Right renal pelvis (tissue), 4 donors: Measurements from ENCODE around the gene MC1R. TPM values are rescaled to one million over a fixed set of nuclear protein-coding genes. Genes with fewer than 3 reads are reported as not detected.

Experiments used
- DNase-seq, 4 donors: peaks; one replicate each; pipeline ENCODE4 v3.0.0-alpha.2; 2013; ENCODE audit warnings: low read depth in 4 of 4, low spot score in 3 of 4, missing footprints in 1 of 4
- polyA plus RNA-seq, 4 donors: library from polyadenylated mRNA; unstranded; fragments of 120-200 nt; gene quantifications; one replicate each; pipeline ENCODE4 v1.2.1, GENCODE V29; 2013; ENCODE audit not compliant: insufficient read length in 4 of 4

The MC1R gene
- polyA plus RNA-seq, 4 donors, result 2.9 to 4.8 (median 3.4) TPM

GRCh38 chr16:89895482-89896250 lies 23.0 kb upstream of the MC1R start:
- DNase-seq, result no peak

DNA sequence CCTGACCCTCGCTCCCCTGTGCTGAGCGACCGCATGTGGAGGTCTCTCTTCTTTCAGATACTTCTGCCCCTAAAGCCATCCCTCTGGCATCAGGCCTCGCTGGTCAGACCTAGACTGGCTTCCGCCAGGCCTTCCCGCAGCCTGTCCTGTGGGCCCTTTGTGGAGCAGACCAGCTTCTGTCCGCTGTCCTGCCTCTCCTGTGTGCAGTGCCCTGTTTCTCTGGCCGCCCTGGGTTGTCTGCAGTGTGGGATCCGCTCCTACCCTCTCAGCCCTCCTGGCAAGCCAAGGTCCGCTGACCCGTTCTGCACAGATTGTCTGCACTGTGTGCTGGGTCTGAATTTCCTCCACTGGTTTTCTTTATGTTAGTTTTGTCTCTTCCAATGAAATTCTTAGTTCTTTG lies 21.5 kb upstream of the MC1R start:
- no peak for DNase-seq

- DNase-seq, result no peak
These were observed 20.3 kb upstream of the MC1R start for GRCh38 chr16:89898201-89898967.

DNA sequence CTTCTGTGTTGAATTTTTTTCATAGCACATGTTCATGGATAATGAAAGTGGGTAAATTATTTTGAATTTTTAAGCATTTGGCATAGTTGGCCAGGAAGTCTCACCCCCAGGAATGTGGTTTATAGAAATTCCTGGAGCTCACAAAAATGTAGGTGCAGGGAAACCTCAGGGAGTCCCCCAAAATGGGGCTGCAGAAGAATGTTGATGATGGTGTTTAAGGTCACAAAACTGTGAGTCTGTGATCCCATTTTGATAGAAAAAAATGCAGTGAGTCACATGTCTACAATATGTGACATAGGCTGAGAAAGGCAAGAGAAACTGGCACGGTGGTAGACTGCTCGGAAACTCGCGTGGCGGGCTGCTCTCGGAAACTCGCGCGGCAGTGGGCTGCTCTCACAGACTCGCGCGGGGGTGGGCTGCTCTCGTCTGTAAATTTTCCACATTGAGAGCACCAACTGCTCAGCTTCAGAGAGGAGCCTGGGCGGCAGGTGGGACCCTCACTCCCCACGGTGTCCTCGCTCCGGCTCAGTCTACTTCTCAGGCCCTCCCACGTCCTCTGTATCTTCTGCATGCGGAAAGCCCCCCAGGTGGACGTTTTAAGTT lies 18.7 kb upstream of the MC1R start:
- no peak for DNase-seq

- DNase-seq, result no peak
These were observed 17.8 kb upstream of the MC1R start for GRCh38 chr16:89900885-89901284.

GRCh38 chr16:89902980-89903379 lies 15.7 kb upstream of the MC1R start:
- no peak for DNase-seq

DNA sequence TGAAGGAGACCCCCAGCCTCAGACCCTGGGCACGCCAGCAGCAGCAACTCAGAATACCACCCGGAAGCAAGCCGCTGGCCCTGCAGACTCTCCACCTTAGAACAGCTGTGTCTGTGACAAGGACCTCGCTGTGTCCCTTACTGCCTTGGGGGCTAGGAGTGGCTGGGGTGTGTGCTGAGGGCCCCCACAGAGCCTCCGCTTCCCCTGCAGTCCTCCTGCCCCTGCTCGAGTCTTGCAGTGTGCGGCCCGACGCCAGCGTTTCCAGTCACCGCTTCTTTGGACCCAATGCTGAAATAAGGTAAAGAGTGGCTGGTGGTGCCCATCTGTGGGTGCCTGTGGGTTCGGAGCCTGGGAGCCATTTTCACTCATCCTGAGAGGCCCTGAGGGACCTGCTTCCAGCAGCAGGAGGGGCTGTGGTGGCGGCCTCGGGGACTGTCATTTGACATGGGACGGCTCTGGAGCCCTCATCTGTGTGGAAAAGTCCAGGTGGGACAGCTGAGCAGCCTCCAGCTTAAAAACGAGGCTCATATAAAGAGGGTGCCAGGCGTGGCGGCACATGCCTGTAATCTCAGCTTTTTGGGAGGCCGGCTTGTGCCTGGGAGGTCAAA lies 14.7 kb upstream of the MC1R start:
- no peak for DNase-seq

DNA sequence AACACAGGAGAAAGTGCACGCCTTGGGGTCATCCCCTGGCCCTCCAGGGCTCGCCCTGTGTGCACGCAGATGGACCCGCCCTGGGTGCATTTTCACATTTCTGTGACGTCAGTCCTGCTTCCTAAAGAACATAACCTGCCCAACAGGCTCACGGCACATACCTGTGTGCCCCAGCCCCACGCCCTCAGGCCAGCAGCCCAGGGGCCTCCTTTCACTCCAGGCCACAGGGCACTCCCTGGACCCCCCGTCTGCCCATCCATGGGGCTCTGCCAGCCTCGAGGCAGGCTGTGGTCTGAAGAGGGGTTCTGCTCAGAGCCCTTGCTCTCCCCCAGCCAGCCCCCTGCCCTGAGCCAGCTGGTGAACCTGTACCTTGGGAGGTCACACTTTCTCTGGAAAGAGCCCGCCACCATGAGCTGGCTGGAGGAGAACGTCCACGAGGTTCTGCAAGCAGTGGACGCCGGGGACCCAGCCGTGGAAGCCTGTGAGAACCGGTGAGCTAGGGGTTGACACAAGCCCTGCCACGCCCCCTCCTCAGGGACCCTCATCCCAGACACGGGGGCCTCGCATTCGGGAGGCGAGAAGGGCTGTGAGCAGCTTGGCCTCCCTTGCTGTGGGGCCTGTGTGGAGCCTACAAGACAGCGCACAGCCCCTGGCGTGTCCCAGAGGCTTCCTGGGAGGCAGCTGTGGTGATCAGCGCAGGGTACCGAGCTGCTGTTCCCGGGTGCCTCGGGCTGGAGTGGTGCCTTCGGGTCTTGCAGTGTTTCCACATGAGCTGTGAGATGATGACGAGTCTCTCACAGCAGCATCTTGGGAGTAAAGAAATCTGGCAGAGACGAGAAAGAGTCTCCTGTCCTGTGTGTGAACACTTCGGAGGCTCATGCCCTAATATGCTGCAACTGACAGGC lies 13.8 kb upstream of the MC1R start:
- no peak for DNase-seq

- DNase-seq, result no peak
These were observed 13.0 kb upstream of the MC1R start for GRCh38 chr16:89905511-89906139.

DNA sequence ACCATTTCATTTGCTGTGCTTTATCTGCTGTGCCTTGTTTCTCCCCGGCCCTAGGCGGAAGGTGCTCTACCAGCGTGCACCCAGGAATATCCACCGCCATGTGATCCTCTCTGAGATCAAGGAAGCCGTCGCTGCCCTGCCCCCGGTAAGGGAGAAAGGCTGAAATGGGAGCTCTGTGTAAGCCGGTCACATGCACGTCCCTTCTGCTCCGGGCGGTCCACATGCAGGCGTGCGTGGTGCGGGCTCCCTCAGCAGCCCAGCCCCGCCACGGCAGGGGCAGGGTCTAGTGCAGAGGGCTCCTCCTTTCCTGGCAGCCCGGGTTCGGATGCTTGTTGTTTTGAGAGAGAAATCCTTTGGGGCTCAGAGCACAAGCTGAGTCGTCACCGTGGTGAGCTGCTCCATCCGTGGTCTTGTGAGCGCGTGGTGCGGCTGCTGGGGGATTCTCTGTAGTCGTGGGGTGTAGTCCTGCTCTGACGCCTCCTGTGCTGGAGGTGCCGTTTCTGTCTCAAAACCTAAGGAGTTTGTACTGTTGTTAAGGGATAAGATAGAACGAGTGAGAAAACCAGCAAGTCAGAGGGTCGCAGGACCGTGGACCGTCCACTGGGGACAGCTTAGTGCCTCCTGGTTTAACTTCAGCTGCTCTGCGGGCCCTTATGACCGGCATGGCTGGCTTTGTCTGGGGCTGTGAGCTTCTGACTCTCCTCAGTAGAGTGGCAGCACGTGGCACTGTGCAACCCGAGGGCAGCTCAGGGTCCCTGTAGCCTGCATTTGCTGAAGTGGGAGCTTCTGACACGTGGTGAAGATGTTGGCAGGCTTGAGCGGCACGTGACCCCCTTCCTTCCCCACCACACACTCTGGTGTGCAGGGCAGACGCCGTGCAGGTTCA lies 12.3 kb upstream of the MC1R start:
- DNase-seq, result no peak

DNA sequence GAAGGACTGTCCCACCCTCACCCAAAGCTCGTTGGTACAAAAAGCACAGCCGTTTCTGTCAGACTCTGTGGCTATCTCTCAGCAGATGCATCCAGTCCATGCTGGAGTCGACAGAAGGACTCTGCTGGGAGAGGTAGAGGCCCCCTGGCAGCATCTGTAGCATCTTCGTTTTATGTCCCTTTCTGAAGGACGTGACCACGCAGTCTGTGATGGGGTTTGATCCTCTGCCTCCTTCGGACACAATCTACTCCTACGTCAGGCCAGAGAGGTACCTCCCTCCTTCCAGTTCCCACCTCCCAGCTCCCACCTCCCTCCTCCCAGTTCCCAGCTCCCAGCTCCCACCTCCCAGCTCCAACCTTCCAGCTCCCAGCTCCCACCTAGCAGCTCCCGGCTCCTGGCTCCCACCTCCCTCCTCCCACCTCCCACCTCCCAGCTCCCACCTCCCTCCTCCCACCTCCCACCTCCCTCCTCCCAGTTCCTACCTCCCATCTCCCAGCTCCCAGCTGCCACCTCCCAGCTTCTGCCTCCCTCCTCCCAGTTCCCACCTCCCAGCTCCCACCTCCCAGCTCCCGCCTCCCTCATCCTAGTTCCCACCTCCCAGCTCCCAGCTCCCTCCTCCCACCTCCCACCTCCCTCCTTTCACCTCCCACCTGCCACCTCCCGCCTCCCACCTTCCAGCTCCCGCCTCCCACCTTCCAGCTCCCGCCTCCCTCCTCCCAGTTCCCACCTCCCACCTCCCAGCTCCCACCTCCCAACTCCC lies 11.4 kb upstream of the MC1R start:
- no peak for DNase-seq

GRCh38 chr16:89908236-89908635 lies 10.4 kb upstream of the MC1R start:
- DNase-seq, result no peak

GRCh38 chr16:89909777-89910716 lies 8.6 kb upstream of the MC1R start:
- DNase-seq, result no peak

- DNase-seq, result no peak
These were observed 7.8 kb upstream of the MC1R start for GRCh38 chr16:89910717-89911354.

GRCh38 chr16:89911375-89911774 lies 7.3 kb upstream of the MC1R start:
- no peak for DNase-seq

- no peak for DNase-seq
These were observed 6.5 kb upstream of the MC1R start for GRCh38 chr16:89912143-89912542.
